Gastroesophageal sphincter (tissue), 4 donors: ENCODE data around the gene SHQ1. TPM values are rescaled to one million over a fixed set of nuclear protein-coding genes. Genes with fewer than 3 reads are reported as not detected.

Experiments used
- ATAC-seq: fragments of 150-250 bp; one replicate; pipeline ENCODE4 v1.9.1; 2016; ENCODE audit warnings: mild to moderate bottlenecking, moderate library complexity
- H3K27ac ChIP-seq, 4 donors: fragments of 200-600 bp; sonication (generic) in 3 of 4; 1 replicate in 3 of 4; 2 replicates in 1 of 4; pipeline ENCODE4 v1.5.1; 2016 to 2019
- H3K27me3 ChIP-seq: fragments of 200-600 bp; sonication (generic); one replicate; pipeline ENCODE4 v1.5.1; 2019
- H3K36me3 ChIP-seq, 2 donors: fragments of 200-600 bp; sonication (generic); one replicate each; pipeline ENCODE4 v1.5.1; 2019; ENCODE audit warnings: control low read depth in 1 of 2
- H3K4me1 ChIP-seq, 3 donors: fragments of 200-600 bp; sonication (generic); 1 replicate in 2 of 3; 2 replicates in 1 of 3; pipeline ENCODE4 v1.5.1; 2016 to 2019; ENCODE audit warnings: control low read depth in 2 of 3
- H3K4me3 ChIP-seq, 2 donors: fragments of 200-600 bp; sonication (generic); one replicate each; pipeline ENCODE4 v1.5.1; 2019; ENCODE audit warnings: mild to moderate bottlenecking in 1 of 2, moderate library complexity in 1 of 2
- H3K9me3 ChIP-seq, 3 donors: fragments of 200-600 bp; sonication (generic); one replicate each; pipeline ENCODE4 v1.5.1; 2017 to 2019; ENCODE audit warnings: control low read depth in 2 of 3
- EP300 ChIP-seq: sonication (generic); formaldehyde crosslinking; IDR thresholded peaks from one replicate; pipeline ENCODE4 v1.6.1; 2017; ENCODE audit warnings: antibody characterized with exemption, mild to moderate bottlenecking
- POLR2A ChIP-seq, 2 donors: fragments of 450-650 bp; IDR thresholded peaks; one replicate each; pipeline ENCODE4 v1.6.1; 2017; ENCODE audit warnings: antibody characterized with exemption in 2 of 2, mild to moderate bottlenecking in 2 of 2, moderate library complexity in 1 of 2
- POLR2AphosphoS5 ChIP-seq: sonication (generic); formaldehyde crosslinking; IDR thresholded peaks from one replicate; pipeline ENCODE4 v1.6.1; 2017; ENCODE audit warnings: antibody characterized with exemption
- WGBS, 2 donors: methylation state at CpG; one replicate each; pipeline ENCODE4 v1.1.5; 2018; ENCODE audit warnings: low coverage in 1 of 2; 5-methylcytosine and 5-hydroxymethylcytosine counted together
- total RNA-seq, 4 donors: library from RNA; depleted of rRNA; stranded (reverse); fragments of >200 nt; gene quantifications; one replicate each; pipeline ENCODE4 v1.1.0, GENCODE V29; 2016
- TF ChIP-seq, protein P1 (sequence below), 4 experiments: fragments of 200-600 bp in 2 of 4; fragments of 450-650 bp in 2 of 4; sonication (generic) in 1 of 4; IDR thresholded peaks; one replicate each; pipeline ENCODE4 v1.5.1; 2017 to 2019; ENCODE audit warnings: antibody characterized with exemption in 4 of 4, mild to moderate bottlenecking in 2 of 4, moderate library complexity in 2 of 4

Gene SHQ1
- total RNA-seq, 4 donors from 2014 or later = 7.0 to 17.1 (median 11.2) TPM

DNA sequence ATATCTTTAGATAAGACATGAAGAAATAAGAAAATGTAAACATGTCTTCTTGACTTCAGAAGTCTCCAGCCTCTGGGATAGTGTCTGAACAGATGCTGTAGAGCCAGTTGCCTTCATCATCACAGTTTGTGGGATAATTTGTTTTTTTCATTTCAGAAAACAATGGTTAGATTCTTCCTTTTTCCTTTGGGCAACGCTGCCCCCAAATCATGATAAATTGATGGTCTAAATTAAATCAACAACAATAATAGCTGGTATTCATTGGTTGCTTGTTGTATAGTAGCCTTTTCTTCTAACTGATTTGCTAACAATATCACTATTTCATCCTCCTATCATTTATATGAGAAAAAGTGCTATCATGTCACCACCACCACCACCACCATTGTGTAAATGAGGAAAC, 12.6 kb upstream of the SHQ1 start:
- no peak overlapping the region for H3K27ac ChIP-seq
- peaks cover 1% of the 10 kb centered on the region for H3K27me3 ChIP-seq
- ATAC-seq = no peak
- TF ChIP-seq EP300 (no peak), POLR2AphosphoS5 (no peak), POLR2A (IDR thresholded peaks at IDR 0.05) (no peak)
- TF ChIP-seq, protein P1, sequence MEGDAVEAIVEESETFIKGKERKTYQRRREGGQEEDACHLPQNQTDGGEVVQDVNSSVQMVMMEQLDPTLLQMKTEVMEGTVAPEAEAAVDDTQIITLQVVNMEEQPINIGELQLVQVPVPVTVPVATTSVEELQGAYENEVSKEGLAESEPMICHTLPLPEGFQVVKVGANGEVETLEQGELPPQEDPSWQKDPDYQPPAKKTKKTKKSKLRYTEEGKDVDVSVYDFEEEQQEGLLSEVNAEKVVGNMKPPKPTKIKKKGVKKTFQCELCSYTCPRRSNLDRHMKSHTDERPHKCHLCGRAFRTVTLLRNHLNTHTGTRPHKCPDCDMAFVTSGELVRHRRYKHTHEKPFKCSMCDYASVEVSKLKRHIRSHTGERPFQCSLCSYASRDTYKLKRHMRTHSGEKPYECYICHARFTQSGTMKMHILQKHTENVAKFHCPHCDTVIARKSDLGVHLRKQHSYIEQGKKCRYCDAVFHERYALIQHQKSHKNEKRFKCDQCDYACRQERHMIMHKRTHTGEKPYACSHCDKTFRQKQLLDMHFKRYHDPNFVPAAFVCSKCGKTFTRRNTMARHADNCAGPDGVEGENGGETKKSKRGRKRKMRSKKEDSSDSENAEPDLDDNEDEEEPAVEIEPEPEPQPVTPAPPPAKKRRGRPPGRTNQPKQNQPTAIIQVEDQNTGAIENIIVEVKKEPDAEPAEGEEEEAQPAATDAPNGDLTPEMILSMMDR (IDR thresholded peaks at IDR 0.05) = no peak
- no peaks in the 10 kb centered on the region for H3K9me3 ChIP-seq
- H3K4me3 ChIP-seq = no peak overlapping the region
- 55 to 71% methylated on average over 1 of the region's 1 CpG for WGBS, 2 donors
- no peaks in the 10 kb centered on the region for H3K4me1 ChIP-seq
- H3K36me3 ChIP-seq = no peaks in the 10 kb centered on the region

DNA sequence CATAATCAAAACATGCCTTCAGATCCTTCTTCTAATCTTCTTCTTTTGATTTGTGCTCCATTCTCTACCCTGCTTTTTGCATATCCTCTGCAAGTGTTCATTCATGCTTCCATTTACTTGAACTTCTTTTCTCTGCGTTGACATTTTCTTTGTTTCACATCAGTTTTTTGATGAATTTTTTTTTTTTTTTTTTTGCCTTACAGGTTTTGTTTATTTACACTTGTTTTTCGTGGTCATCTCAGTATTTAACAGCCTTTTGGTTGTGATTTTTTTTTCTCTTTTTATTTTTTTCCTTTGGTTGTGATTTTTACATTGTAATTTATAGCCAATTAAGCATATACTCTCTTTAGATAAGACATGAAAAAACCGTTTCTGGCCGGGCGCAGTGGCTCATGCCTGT, 11.8 kb upstream of the SHQ1 start:
- no peaks in the 10 kb centered on the region for H3K36me3 ChIP-seq
- no peak overlapping the region for H3K4me3 ChIP-seq
- no peak for ATAC-seq
- 69 to 87% methylated on average over 2 to 5 of the region's 5 CpGs for WGBS, 2 donors
- H3K27me3 ChIP-seq = peaks cover 9% of the 10 kb centered on the region
- H3K9me3 ChIP-seq = no peaks in the 10 kb centered on the region
- no peaks in the 10 kb centered on the region for H3K4me1 ChIP-seq
- H3K27ac ChIP-seq = no peak overlapping the region
- TF ChIP-seq, protein P1 (IDR thresholded peaks at IDR 0.05) = no peak
- no peak for TF ChIP-seq POLR2AphosphoS5
- TF ChIP-seq EP300 = no peak
- TF ChIP-seq POLR2A (IDR thresholded peaks at IDR 0.05) = no peak

DNA sequence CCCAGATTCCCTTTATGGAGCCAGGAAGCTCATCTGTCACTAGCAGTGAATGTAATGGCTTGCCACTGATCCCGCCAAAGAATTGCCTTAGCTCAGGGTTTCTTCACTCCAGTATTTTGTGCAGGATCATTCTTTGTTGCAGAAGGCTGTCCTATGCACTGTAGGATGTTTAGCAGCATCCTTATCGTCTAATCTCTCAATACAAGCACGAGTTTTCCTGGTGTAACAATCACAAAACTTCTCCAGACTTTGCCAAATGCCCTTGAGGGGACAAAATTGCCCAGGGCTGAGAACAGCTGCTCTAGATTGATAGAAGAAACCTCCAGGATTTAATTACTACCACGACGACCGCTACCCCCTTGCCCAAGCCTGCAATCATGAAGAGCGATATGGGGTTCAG, 6.8 kb upstream of the SHQ1 start:
- H3K4me1 ChIP-seq = no peaks in the 10 kb centered on the region
- TF ChIP-seq POLR2AphosphoS5 (no peak), POLR2A (IDR thresholded peaks at IDR 0.05) (no peak), EP300 (no peak)
- TF ChIP-seq, protein P1 (IDR thresholded peaks at IDR 0.05) = no peak
- H3K4me3 ChIP-seq = no peak overlapping the region
- H3K9me3 ChIP-seq = no peaks in the 10 kb centered on the region
- 67 to 82% methylated on average over 5 to 6 of the region's 7 CpGs for WGBS, 2 donors
- H3K27ac ChIP-seq = no peak overlapping the region
- ATAC-seq = no peak
- H3K36me3 ChIP-seq = no peaks in the 10 kb centered on the region
- peaks cover 10% of the 10 kb centered on the region for H3K27me3 ChIP-seq

DNA sequence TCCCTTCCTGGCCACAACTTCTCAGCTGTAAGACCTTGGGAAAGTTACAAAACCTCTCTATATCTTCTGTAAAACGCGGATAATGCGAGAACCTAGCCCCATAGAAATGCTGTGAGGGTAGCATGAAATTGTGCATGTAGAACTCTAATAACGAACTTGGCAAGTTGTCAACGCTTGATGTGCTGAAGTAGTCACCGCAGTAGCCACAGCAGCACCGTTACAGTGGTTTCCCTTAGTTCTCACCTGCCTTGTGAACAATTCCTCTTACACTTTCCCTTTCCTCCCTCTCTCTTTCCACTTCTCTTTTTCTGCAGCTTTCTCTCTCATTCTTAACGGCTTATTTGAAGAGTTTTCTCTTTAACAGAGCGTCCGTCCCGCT, 447 bp upstream of the SHQ1 start:
- Histone ChIP-seq H3K27me3 (no peaks in the 10 kb centered on the region), H3K9me3 (no peaks in the 10 kb centered on the region), H3K4me1 (peaks cover 4 to 37% (median 7%) of the 10 kb centered on the region in 3 donors), H3K36me3 (no peaks in the 10 kb centered on the region), H3K4me3 (peak overlapping the region; percentile 64 to 66), H3K27ac (peak overlapping the region in 2 of 4 donors; percentile 86 to 87)
- WGBS, 2 donors = 2 to 5% methylated on average over 11 of the region's 11 CpGs
- no peak for TF ChIP-seq POLR2AphosphoS5
- TF ChIP-seq, protein P1 (IDR thresholded peaks at IDR 0.05) = no peak
- TF ChIP-seq EP300 = no peak
- TF ChIP-seq POLR2A (IDR thresholded peaks at IDR 0.05) = no peak
- ATAC-seq = no peak

DNA sequence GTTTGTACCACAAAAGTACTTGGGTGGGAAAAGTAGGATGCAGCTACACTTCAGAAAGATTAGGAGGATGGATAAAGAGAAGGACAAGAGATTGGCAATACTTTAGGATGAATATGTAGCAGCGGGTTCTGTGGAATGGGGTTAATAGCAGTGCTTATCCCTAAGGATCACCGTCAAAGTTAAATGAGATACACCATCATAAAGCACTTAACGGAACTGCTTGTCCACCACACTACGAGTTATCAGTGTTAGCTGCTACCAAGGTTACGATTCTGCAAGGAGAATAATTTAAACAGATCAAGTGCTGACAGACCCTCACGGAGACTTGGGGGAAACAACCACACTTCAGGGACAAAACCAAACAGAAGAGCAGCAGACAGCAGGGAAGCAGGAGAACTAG, 963 bp downstream of the SHQ1 start:
- H3K27ac ChIP-seq = peak overlapping the region; percentile 3 to 87 (median 84)
- no peak for ATAC-seq
- H3K36me3 ChIP-seq = peaks cover 0 to 9% of the 10 kb centered on the region in 2 donors
- peaks cover 4 to 37% (median 7%) of the 10 kb centered on the region in 3 donors for H3K4me1 ChIP-seq
- H3K4me3 ChIP-seq = peak overlapping the region; percentile 64 to 66
- H3K9me3 ChIP-seq = no peaks in the 10 kb centered on the region
- 6 to 10% methylated on average over 4 to 6 of the region's 6 CpGs for WGBS, 2 donors
- TF ChIP-seq, protein P1 (IDR thresholded peaks at IDR 0.05) = no peak
- TF ChIP-seq EP300 = no peak
- TF ChIP-seq POLR2AphosphoS5 = no peak
- no peak for TF ChIP-seq POLR2A (IDR thresholded peaks at IDR 0.05)
- no peaks in the 10 kb centered on the region for H3K27me3 ChIP-seq
